Keratinocyte (primary cell): ENCODE results near the gene FOXK2. TPM values are rescaled to one million over a fixed set of nuclear protein-coding genes. Genes with fewer than 3 reads are reported as not detected.

ENCODE experiments used
- DNase-seq: peaks from one replicate; pipeline ENCODE4 v3.0.0-alpha.2; 2011; ENCODE audit warnings: low read depth, missing footprints, low spot score
- FAIRE-seq: peaks from 2 replicates; lab custom pipeline; 2011; peaks lifted over from hg19 to GRCh38; lab: Jason Lieb, UNC
- H2AFZ ChIP-seq: 2 replicates; pipeline ENCODE4 v1.6.0; 2012; ENCODE audit warnings: low read length, control low read depth, inconsistent platforms; ENCODE audit not compliant: control insufficient read depth
- H3K27ac ChIP-seq: 2 replicates; pipeline ENCODE4 v1.5.1; 2011; ENCODE audit warnings: low read length; ENCODE audit not compliant: control insufficient read depth, insufficient read depth
- H3K27me3 ChIP-seq: 3 replicates; pipeline ENCODE4 v1.6.0; 2011; ENCODE audit warnings: low read length; ENCODE audit not compliant: control insufficient read depth, insufficient read depth; ENCODE audit errors: extremely low read depth
- H3K36me3 ChIP-seq, 2 experiments: 2 replicates in 1 of 2; 3 replicates in 1 of 2; pipeline ENCODE4 v1.5.1; 2011; ENCODE audit warnings: low read length in 2 of 2, mild to moderate bottlenecking in 1 of 2; ENCODE audit not compliant: control insufficient read depth in 2 of 2, insufficient read depth in 2 of 2; ENCODE audit errors: extremely low read depth in 1 of 2
- H3K4me1 ChIP-seq: 3 replicates; pipeline ENCODE4 v1.5.1; 2011; ENCODE audit warnings: low read length; ENCODE audit not compliant: control insufficient read depth, insufficient read depth; ENCODE audit errors: extremely low read depth
- H3K4me2 ChIP-seq: 3 replicates; pipeline ENCODE4 v1.6.0; 2011; ENCODE audit warnings: low read depth, low read length; ENCODE audit not compliant: control insufficient read depth, insufficient read depth; ENCODE audit errors: extremely low read depth
- H3K4me3 ChIP-seq, 3 experiments: fragments of 200-600 bp in 1 of 3; sonication (generic) in 1 of 3; 2 replicates in 2 of 3; 3 replicates in 1 of 3; pipeline ENCODE4 v1.5.1; 2011 to 2016; ENCODE audit warnings: low read length in 3 of 3, mild to moderate bottlenecking in 3 of 3, control low read depth in 2 of 3, inconsistent platforms in 1 of 3, low read depth in 1 of 3, mixed read lengths in 1 of 3, mixed run types in 1 of 3, moderate library complexity in 1 of 3; ENCODE audit not compliant: control insufficient read depth in 2 of 3, insufficient read depth in 2 of 3; ENCODE audit errors: extremely low read depth in 1 of 3
- H3K79me2 ChIP-seq: 2 replicates; pipeline ENCODE4 v1.6.0; 2012; ENCODE audit warnings: low read length; ENCODE audit not compliant: control insufficient read depth, insufficient read depth
- H3K9ac ChIP-seq: 3 replicates; pipeline ENCODE4 v1.6.0; 2011; ENCODE audit warnings: low read length; ENCODE audit not compliant: control insufficient read depth, insufficient read depth; ENCODE audit errors: extremely low read depth
- H3K9me1 ChIP-seq: 3 replicates; pipeline ENCODE4 v1.6.0; 2011; ENCODE audit warnings: low read length; ENCODE audit not compliant: control insufficient read depth, insufficient read depth; ENCODE audit errors: extremely low read depth
- H3K9me3 ChIP-seq: 2 replicates; pipeline ENCODE4 v1.5.1; 2012; ENCODE audit warnings: low read depth, low read length; ENCODE audit not compliant: control insufficient read depth
- H4K20me1 ChIP-seq: 3 replicates; pipeline ENCODE4 v1.6.0; 2011; ENCODE audit warnings: low read length; ENCODE audit not compliant: control insufficient read depth, insufficient read depth; ENCODE audit errors: extremely low read depth
- CTCF ChIP-seq, 3 experiments: IDR thresholded peaks in 1 of 3; conservative IDR thresholded peaks in 1 of 3; optimal IDR thresholded peaks in 1 of 3; 2 replicates in 2 of 3; 3 replicates in 1 of 3; pipeline versions ENCODE3 to v1.5.1; 2011; ENCODE audit warnings: low read length in 3 of 3, mild to moderate bottlenecking in 3 of 3, moderate library complexity in 2 of 3, control low read depth in 1 of 3, inconsistent platforms in 1 of 3; ENCODE audit not compliant: insufficient read depth in 2 of 3; ENCODE audit errors: extremely low read depth in 1 of 3
- EZH2 ChIP-seq: IDR thresholded peaks from one replicate; pipeline ENCODE4 v1.6.1; 2012; ENCODE audit warnings: inconsistent platforms, mild to moderate bottlenecking, low read length, moderate library complexity
- dilution Hi-C: fragments of 300-500 bp; cut with MboI; formaldehyde crosslinking; loops from one replicate; pipeline ENCODE4 v1.7.0; 2020; ENCODE audit warnings: low sequenced_read_pairs; ENCODE audit not compliant: extremely low pct_ligation_motif_present
- polyA plus RNA-seq, 5 experiments: library from polyadenylated mRNA; depleted of rRNA in 3 of 5; stranded (reverse) in 3 of 5; stranded (forward) in 1 of 5; unstranded in 1 of 5; fragments of >200 nt; gene quantifications; 1 replicate in 1 of 5; 2 replicates in 3 of 5; 3 replicates in 1 of 5; pipeline versions ENCODE4 v1.2.1 to v1.2.3, GENCODE V29; 2011 to 2012; ENCODE audit warnings: missing spikeins in 2 of 5, low read depth in 1 of 5, low replicate concordance in 1 of 5

Gene FOXK2
- polyA plus RNA-seq, 1 donor (not counting 4 experiments of a cell fraction or from before 2014, with no cell fraction given), result 43.9 TPM

- FAIRE-seq, result peak; percentile 91
- Histone ChIP-seq H3K4me2 (peak overlapping the region; percentile 30), H3K4me1 (peaks cover 13% of the 10 kb centered on the region), H3K9me1 (no peaks in the 10 kb centered on the region), H2AFZ (no peak overlapping the region), H3K9ac (no peak overlapping the region), H4K20me1 (peaks cover 8% of the 10 kb centered on the region), H3K4me3 (no peak overlapping the region), H3K27me3 (no peaks in the 10 kb centered on the region), H3K9me3 (no peaks in the 10 kb centered on the region), H3K27ac (peak overlapping the region; percentile 52), H3K36me3 (peaks cover 20 to 29% of the 10 kb centered on the region in 2 experiments), H3K79me2 (peaks cover 2% of the 10 kb centered on the region)
- dilution Hi-C loops, result no loop called here
- DNase-seq, result peak; percentile 35
- TF ChIP-seq CTCF (optimal IDR thresholded peaks at IDR 0.05 in 1 of 3, IDR thresholded peaks at IDR 0.05 in 1 of 3, conservative IDR thresholded peaks at IDR 0.05 in 1 of 3; ENCODE audit: extremely low read depth in 1 of 3, insufficient read depth in 2 of 3, low read length in 3 of 3) (no peak), EZH2 (no peak)
Measured at GRCh38 chr17:82605939-82606600, 86.5 kb downstream of the FOXK2 start.

- Histone ChIP-seq H2AFZ (no peak overlapping the region), H3K27ac (no peak overlapping the region), H3K9me1 (no peaks in the 10 kb centered on the region), H3K4me3 (no peak overlapping the region), H3K9me3 (no peaks in the 10 kb centered on the region), H3K27me3 (no peaks in the 10 kb centered on the region), H3K9ac (no peak overlapping the region), H3K4me1 (peaks cover 23% of the 10 kb centered on the region), H3K4me2 (no peak overlapping the region), H4K20me1 (peaks cover 8% of the 10 kb centered on the region), H3K79me2 (no peaks in the 10 kb centered on the region), H3K36me3 (peaks cover 6% of the 10 kb centered on the region in 2 experiments)
- dilution Hi-C loops, result no loop called here
- TF ChIP-seq CTCF (optimal IDR thresholded peaks at IDR 0.05 in 1 of 3, IDR thresholded peaks at IDR 0.05 in 1 of 3, conservative IDR thresholded peaks at IDR 0.05 in 1 of 3; ENCODE audit: extremely low read depth in 1 of 3, insufficient read depth in 2 of 3, low read length in 3 of 3) (no peak), EZH2 (no peak)
- FAIRE-seq (no peak), DNase-seq (no peak)
Measured at GRCh38 chr17:82608816-82609215, 89.3 kb downstream of the FOXK2 start.
